ENCODE results near the gene SLFNL1. TPM values are rescaled to one million over a fixed set of nuclear protein-coding genes. Genes with fewer than 3 reads are reported as not detected.

SLFNL1 gene
- total RNA-seq, 1 experiment from 2014 or later = 0.11 TPM

GRCh38 chr1:41037116-41037903, 15.8 kb upstream of the SLFNL1 start:
- no peaks in the 10 kb centered on the region for H3K79me2 ChIP-seq (ENCODE audit: insufficient read depth, low read length)
- no peak overlapping the region for H2BK12ac ChIP-seq (ENCODE audit: insufficient read length, low read depth, low read length)
- Mint-ChIP-seq H3K4me1 (peaks cover 4 to 10% of the 10 kb centered on the region in 2 experiments), H3K36me3 (ENCODE audit: insufficient read depth in 1 of 3, low read depth in 3 of 3) (peaks cover 8 to 19% (median 11%) of the 10 kb centered on the region in 3 experiments), H3K27ac (no peak overlapping the region), H3K4me3 (no peak overlapping the region), H3K27me3 (ENCODE audit: low read depth) (no peaks in the 10 kb centered on the region), H3K9me3 (no peaks in the 10 kb centered on the region)
- H3K14ac ChIP-seq (ENCODE audit: insufficient read depth, low read length) = no peak overlapping the region; the same call in 1 of the 2 replicates
- no peak overlapping the region for H4K8ac ChIP-seq (replicated peaks; ENCODE audit: insufficient read length, low read depth, low read length)
- no peak overlapping the region for H3K18ac ChIP-seq (ENCODE audit: insufficient read length, low read depth, low read length)
- no peak overlapping the region for H3K9ac ChIP-seq (ENCODE audit: extremely low read depth, insufficient read length, low read length)
- H2BK5ac ChIP-seq (ENCODE audit: insufficient read length, low read length) = no peak overlapping the region
- DNase-seq = no peak
- H2BK20ac ChIP-seq (ENCODE audit: low read depth, low read length, poor library complexity, severe bottlenecking) = no peak overlapping the region
- H3K4me1 ChIP-seq (ENCODE audit: insufficient read depth, low read length) = no peaks in the 10 kb centered on the region
- H4K5ac ChIP-seq (ENCODE audit: insufficient read length, low read depth, low read length) = no peak overlapping the region
- no peak overlapping the region for H3K23ac ChIP-seq (ENCODE audit: insufficient read length, low read depth, low read length)
- no peak overlapping the region for H3K56ac ChIP-seq (ENCODE audit: insufficient read length, low read depth, low read length)
- no peak overlapping the region for H4K91ac ChIP-seq (ENCODE audit: insufficient read length, low read depth, low read length)
- H3T11ph ChIP-seq (ENCODE audit: low read length) = no peak overlapping the region
- H2BK120ac ChIP-seq (ENCODE audit: low read depth, low read length, poor library complexity, severe bottlenecking) = no peak overlapping the region
- H3K23me2 ChIP-seq (ENCODE audit: insufficient read length, low read depth, low read length, poor library complexity, severe bottlenecking) = no peaks in the 10 kb centered on the region
- no peaks in the 10 kb centered on the region for H4K20me1 ChIP-seq (ENCODE audit: control insufficient read depth, insufficient read depth, insufficient read length)
- no peak overlapping the region for H2BK15ac ChIP-seq (ENCODE audit: low read depth, low read length)
- no peak overlapping the region for H3K4me2 ChIP-seq (ENCODE audit: insufficient read depth, insufficient read length, low read length)
- H2AK5ac ChIP-seq (ENCODE audit: insufficient read length, low read length) = no peak overlapping the region
- no peaks in the 10 kb centered on the region for H3K79me1 ChIP-seq (ENCODE audit: insufficient read depth, low read depth, low read length, poor library complexity, severe bottlenecking)
- H3K9me3 ChIP-seq (ENCODE audit: control insufficient read depth, low read depth, low read length) = no peaks in the 10 kb centered on the region
- H3K4ac ChIP-seq (ENCODE audit: low read depth, low read length) = no peak overlapping the region
- TF ChIP-seq, protein P1, sequence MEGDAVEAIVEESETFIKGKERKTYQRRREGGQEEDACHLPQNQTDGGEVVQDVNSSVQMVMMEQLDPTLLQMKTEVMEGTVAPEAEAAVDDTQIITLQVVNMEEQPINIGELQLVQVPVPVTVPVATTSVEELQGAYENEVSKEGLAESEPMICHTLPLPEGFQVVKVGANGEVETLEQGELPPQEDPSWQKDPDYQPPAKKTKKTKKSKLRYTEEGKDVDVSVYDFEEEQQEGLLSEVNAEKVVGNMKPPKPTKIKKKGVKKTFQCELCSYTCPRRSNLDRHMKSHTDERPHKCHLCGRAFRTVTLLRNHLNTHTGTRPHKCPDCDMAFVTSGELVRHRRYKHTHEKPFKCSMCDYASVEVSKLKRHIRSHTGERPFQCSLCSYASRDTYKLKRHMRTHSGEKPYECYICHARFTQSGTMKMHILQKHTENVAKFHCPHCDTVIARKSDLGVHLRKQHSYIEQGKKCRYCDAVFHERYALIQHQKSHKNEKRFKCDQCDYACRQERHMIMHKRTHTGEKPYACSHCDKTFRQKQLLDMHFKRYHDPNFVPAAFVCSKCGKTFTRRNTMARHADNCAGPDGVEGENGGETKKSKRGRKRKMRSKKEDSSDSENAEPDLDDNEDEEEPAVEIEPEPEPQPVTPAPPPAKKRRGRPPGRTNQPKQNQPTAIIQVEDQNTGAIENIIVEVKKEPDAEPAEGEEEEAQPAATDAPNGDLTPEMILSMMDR (conservative IDR thresholded peaks at IDR 0.05) = no peak
- H3K27ac ChIP-seq (ENCODE audit: insufficient read length, low read depth, low read length) = no peak overlapping the region
- H3K27me3 ChIP-seq (ENCODE audit: insufficient read depth, low read length) = no peaks in the 10 kb centered on the region
- WGBS (ENCODE audit: extremely low coverage, insufficient read length, low lambda C conversion rate) = no CpG with 5 or more reads among the region's 3 CpGs
- no peak overlapping the region for H2AFZ ChIP-seq (ENCODE audit: low read length)

All from H9 (cell line).